Measurements from ENCODE around the gene RAP2B. TPM values are rescaled to one million over a fixed set of nuclear protein-coding genes. Genes with fewer than 3 reads are reported as not detected.
"Not testable (repeated sequence)": the region's sequence is repeated elsewhere in the genome, so short reads cannot be mapped to it uniquely, and the experiment has no call there.

The RAP2B gene
- total and polyA plus RNA-seq, 2 of the 13 experiments (the other 11 are each of a cell fraction or from before 2014, with no cell fraction given), result 6.4 to 7.1 TPM

GRCh38 chr3:153114270-153114669 is 47.8 kb upstream of the RAP2B start:
- DNase-seq (ENCODE audit: low spot score); H3K27me3 ChIP-seq (ENCODE audit: control insufficient read depth in 1 of 2, insufficient read depth in 2 of 2, low read length in 2 of 2); ATAC-seq; H3K79me2 ChIP-seq (ENCODE audit: insufficient read depth, low read length); H2AFZ ChIP-seq (ENCODE audit: low read length); H4K20me1 ChIP-seq (ENCODE audit: insufficient read depth, low read length); H3K9ac ChIP-seq (ENCODE audit: insufficient read depth, low read depth, low read length); H3K9me3 ChIP-seq (ENCODE audit: low read length); H3K4me1 ChIP-seq (ENCODE audit: insufficient read depth, low read length); FAIRE-seq; H3K36me3 ChIP-seq (replicated peaks in 1 of 2; ENCODE audit: control insufficient read depth in 1 of 2, insufficient read depth in 2 of 2, low read length in 2 of 2); H3K4me2 ChIP-seq (ENCODE audit: low read depth, low read length); H3K4me3 ChIP-seq (replicated peaks in 1 of 3; ENCODE audit: insufficient read depth in 1 of 3, low read depth in 2 of 3, low read length in 3 of 3); POLR2A ChIA-PET; BruUV-seq (replicated peaks); in situ Hi-C loops (cut with HindIII; ENCODE audit: extremely low pct_ligation_motif_present, low pct_unique_long_range_greater_than_20kb); intact Hi-C loops (cut with micrococcal nuclease; ENCODE audit: unreplicated experiment); H3K27ac ChIP-seq (ENCODE audit: extremely low read length, insufficient read depth, low read length); CTCF ChIA-PET (ENCODE audit: low intra/inter-chr PET ratio, low total read pairs): not testable (repeated sequence)
- WGBS (ENCODE audit: low lambda C conversion rate), result 20% methylated on average over 3 of the region's 3 CpGs

DNA sequence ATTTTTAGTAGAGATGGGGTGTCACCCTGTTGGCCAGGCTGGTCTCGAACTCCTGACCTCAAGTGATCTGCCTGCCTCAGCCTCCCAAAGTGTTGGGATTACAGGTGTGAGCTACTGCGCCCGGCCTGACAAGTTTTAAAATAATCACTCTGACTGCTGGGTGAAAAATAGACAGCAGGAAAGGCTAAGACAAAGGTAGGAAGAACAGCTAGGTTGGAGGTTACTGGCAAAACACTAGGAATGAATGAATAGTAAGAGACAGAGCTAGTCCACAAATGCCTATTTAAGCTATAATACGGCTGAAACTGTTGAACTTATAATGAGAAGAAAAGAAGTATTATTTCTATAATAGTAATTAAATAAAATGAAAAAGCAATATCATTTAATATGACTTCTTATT is 46.7 kb upstream of the RAP2B start:
- Histone ChIP-seq H3K4me2 (ENCODE audit: low read depth, low read length) (no peak overlapping the region), H3K36me3 (replicated peaks in 1 of 2; ENCODE audit: control insufficient read depth in 1 of 2, insufficient read depth in 2 of 2, low read length in 2 of 2) (no peaks in the 10 kb centered on the region), H3K4me1 (ENCODE audit: insufficient read depth, low read length) (no peaks in the 10 kb centered on the region), H3K27me3 (ENCODE audit: control insufficient read depth in 1 of 2, insufficient read depth in 2 of 2, low read length in 2 of 2) (no peaks in the 10 kb centered on the region), H3K4me3 (replicated peaks in 1 of 3; ENCODE audit: insufficient read depth in 1 of 3, low read depth in 2 of 3, low read length in 3 of 3) (no peak overlapping the region), H3K79me2 (ENCODE audit: insufficient read depth, low read length) (no peaks in the 10 kb centered on the region), H2AFZ (ENCODE audit: low read length) (no peak overlapping the region), H3K9ac (ENCODE audit: insufficient read depth, low read depth, low read length) (no peak overlapping the region), H3K27ac (ENCODE audit: extremely low read length, insufficient read depth, low read length) (no peak overlapping the region), H3K9me3 (ENCODE audit: low read length) (no peaks in the 10 kb centered on the region), H4K20me1 (ENCODE audit: insufficient read depth, low read length) (no peaks in the 10 kb centered on the region)
- FAIRE-seq, result no peak
- ATAC-seq, result no peak
- no TSS peak for BruUV-seq (replicated peaks)
- WGBS (ENCODE audit: low lambda C conversion rate), result 47% methylated on average over 4 of the region's 4 CpGs
- in situ Hi-C loops (cut with HindIII; ENCODE audit: extremely low pct_ligation_motif_present, low pct_unique_long_range_greater_than_20kb), result no loop called here
- no peak for DNase-seq (ENCODE audit: low spot score)
- POLR2A ChIA-PET, result interaction anchor here (1.7 kb wide), 1 partner anchor 58 kb away, joined by 3 read pairs; no protein-coding TSS in a partner anchor
- CTCF ChIA-PET (ENCODE audit: low intra/inter-chr PET ratio, low total read pairs), result no interaction called here
- no peak for TF ChIP-seq ZGPAT (CRISPR knock-in tag; IDR thresholded peaks at IDR 0.05)
- TF ChIP-seq NR1H2 (CRISPR knock-in tag; IDR thresholded peaks at IDR 0.05; ENCODE audit: borderline replicate concordance, low read depth), result no peak
- no peak for TF ChIP-seq ZNF382 (CRISPR knock-in tag; IDR thresholded peaks at IDR 0.05; ENCODE audit: borderline replicate concordance)
- TF ChIP-seq ZBTB43 (CRISPR knock-in tag; conservative IDR thresholded peaks at IDR 0.05), result no peak
- no peak for TF ChIP-seq SOX13 (IDR thresholded peaks at IDR 0.05)
- TF ChIP-seq SOX13 (CRISPR knock-in tag; conservative IDR thresholded peaks at IDR 0.05 in 1 of 2, IDR thresholded peaks at IDR 0.05 in 1 of 2), result no peak
- no peak for TF ChIP-seq ZNF180 (CRISPR knock-in tag; IDR thresholded peaks at IDR 0.05; ENCODE audit: borderline replicate concordance, low read depth)
- intact Hi-C loops (cut with micrococcal nuclease; ENCODE audit: unreplicated experiment), result no loop called here
